Ramos (cell line): ENCODE data around the gene PIP5K1C.
"Not testable (repeated sequence)": the region's sequence is repeated elsewhere in the genome, so short reads cannot be mapped to it uniquely, and the experiment has no call there.

Source experiments
- in situ Hi-C: fragments of 300-500 bp; cut with MboI; formaldehyde crosslinking; loops from one replicate; pipeline ENCODE4 v1.14.3; 2022; ENCODE audit warnings: low sequenced_read_pairs; ENCODE audit not compliant: unreplicated experiment

The PIP5K1C gene

DNA sequence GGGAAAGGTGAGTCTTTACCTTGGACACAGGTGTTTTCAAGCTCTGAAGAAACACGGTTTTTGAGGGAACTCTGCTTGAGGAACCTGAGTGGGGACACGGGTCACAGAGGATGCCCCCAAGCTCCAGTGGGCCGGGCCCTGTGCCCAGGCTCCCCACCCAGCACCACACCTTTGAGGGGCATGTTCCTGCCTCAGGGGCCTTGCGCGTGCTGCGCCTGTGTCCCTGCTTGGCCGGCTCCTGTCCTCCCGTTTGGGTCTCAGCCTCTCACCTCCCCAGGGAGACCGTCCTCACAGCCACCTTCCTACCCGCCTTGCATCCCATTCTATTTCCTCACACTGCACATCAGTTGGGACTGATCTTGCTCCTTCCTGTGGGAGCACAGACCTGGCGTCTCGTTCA, 21.1 kb downstream of the PIP5K1C start:
- in situ Hi-C loops, result no loop called here

DNA sequence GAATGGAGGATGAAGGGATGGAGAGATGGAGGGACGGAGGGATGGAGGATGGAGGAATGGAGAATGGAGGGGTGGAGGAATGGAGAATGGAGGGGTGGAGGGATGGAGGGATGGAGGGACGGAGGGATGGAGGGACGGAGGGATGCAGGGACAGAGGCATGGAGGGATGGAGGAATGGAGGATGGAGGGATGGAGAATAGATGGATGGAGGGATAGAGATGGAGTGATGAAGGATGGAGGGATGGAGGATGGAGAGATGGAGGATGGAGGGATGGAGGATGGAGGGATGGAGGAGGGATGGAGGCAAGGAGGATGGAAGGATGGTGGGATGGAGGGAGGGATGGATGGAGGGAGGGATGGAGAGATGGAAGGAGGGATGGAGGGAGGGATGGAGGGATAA, 22.1 kb downstream of the PIP5K1C start:
- in situ Hi-C loops, result no loop called here

DNA sequence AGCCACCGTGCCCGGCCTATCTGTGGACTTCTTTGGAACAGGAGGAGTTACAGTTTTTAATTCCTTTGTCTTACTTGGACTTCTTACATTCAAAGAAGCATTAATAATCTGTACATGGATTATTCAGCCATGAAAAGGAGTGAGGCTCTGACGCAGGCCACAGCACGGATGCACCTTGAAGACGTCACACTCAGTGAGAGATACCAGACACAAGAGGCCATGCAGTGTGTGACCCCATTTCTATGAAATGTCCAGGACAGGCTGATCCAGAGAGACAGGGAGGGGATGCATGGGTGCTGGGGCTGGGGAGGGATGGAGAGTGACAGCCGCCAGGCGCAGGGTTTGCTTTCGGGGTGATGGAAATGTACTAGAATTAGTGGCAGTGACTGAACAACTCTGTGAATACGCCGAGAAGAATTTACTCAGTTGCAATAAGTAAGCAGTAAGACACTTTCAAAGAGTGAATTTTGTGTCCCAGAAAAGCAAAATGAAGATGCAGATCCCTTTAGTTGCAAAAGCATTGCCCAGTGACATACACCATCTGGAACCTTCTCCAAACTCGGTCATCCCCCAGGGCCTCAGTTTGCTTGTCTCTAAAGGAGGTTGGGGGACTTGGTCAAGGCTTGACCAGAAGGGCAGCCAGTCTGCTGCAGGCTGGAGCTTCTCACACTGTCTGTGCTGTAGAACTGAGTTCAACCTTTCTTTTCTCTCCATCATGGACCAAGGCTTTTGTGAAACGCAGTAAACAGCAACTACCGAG, 25.3 kb downstream of the PIP5K1C start:
- in situ Hi-C loops, result no loop called here

- in situ Hi-C loops, result no loop called here
These were observed 26.5 kb downstream of the PIP5K1C start for GRCh38 chr19:3673506-3674439.

- in situ Hi-C loops, result no loop called here
These were observed 27.3 kb downstream of the PIP5K1C start for GRCh38 chr19:3672993-3673392.

- in situ Hi-C loops, result no loop called here
These were observed 27.7 kb downstream of the PIP5K1C start for GRCh38 chr19:3672575-3672948.

- in situ Hi-C loops, result no loop called here
These were observed 28.3 kb downstream of the PIP5K1C start for GRCh38 chr19:3671680-3672574.

GRCh38 chr19:3670796-3671679, 29.2 kb downstream of the PIP5K1C start:
- in situ Hi-C loops, result no loop called here

GRCh38 chr19:3669947-3670795, 30.1 kb downstream of the PIP5K1C start:
- in situ Hi-C loops, result no loop called here

GRCh38 chr19:3669082-3669946, 31.0 kb downstream of the PIP5K1C start:
- in situ Hi-C loops, result no loop called here

DNA sequence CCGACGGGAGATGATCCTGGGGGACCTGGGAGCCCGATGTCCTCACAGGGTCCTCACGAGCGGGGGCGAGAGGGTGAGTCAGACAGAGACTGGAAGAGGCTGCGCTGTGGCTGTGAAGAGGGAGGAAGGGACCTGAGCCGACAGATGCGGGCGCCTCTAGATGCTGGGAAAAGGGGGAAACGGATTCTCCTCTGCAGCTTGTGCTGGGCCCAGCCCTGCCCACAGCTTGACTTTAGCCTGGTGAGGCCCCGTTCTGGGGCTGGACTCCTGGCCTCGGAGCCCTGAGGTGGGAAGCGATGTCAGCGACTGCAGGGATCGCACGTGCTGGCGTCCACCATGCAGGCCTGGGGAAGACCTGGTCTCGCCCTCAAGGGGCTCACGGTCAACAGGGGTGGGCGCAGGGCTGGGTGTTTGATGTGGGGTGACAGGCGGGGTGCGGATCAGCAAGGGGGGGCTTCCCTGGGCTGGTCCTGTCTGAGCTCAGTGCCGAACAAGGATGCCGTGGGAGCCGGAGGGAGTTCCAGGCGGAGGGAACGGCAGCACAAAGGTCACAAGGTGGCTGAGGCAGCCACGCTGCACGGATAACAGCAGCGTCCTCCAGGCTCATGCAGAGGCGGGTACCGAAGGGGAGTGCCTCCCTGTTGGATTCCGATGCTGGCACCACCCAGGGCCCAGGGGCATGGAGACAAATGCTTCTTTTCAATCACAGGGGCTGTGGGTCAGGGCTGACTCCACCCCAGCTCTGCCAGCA, 31.8 kb downstream of the PIP5K1C start:
- in situ Hi-C loops, result no loop called here

GRCh38 chr19:3667766-3668165, 32.5 kb downstream of the PIP5K1C start:
- in situ Hi-C loops, result no loop called here

DNA sequence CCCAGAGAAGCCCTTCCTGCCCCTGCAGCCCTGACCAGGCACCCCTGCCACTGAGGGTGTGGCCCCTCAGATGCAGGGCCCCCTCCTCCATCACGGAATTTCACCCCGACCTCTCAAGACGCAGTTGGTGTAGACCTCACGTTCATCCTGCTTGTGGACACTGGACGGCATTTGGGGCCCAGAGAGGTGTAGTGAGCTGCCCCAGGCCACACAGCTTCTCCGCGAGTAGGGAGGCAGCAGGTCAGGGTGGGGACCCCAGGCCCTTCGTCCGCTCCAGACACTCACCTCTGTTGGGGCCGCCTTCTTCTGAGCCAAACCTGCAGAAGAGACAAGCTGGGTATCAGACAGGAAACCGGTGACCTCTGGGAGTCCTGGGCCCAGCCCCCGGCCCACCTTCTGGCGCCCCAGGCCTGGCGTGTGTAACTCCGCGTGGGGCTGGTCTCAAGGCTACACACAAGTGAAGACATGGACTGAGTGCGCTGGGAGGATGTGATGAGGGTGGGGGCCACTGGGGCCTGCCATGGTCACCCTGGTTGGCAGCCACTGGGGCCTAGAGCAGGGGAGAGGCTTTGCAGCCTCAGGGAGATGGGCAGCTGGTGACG, 33.1 kb downstream of the PIP5K1C start:
- in situ Hi-C loops, result no loop called here

DNA sequence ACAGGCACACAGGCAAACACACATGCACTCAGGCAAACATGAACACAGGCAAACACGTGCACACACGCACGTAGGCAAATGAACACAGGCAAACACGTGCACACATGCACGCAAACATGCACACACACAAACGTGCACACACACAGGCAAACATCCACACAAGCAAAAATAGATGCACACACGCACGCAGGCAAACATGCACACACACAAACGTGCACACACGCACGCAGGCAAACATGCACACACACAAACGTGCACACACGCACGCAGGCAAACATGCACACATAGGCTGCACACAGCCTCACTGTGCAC, 33.8 kb downstream of the PIP5K1C start:
- in situ Hi-C loops, result not testable (repeated sequence)

DNA sequence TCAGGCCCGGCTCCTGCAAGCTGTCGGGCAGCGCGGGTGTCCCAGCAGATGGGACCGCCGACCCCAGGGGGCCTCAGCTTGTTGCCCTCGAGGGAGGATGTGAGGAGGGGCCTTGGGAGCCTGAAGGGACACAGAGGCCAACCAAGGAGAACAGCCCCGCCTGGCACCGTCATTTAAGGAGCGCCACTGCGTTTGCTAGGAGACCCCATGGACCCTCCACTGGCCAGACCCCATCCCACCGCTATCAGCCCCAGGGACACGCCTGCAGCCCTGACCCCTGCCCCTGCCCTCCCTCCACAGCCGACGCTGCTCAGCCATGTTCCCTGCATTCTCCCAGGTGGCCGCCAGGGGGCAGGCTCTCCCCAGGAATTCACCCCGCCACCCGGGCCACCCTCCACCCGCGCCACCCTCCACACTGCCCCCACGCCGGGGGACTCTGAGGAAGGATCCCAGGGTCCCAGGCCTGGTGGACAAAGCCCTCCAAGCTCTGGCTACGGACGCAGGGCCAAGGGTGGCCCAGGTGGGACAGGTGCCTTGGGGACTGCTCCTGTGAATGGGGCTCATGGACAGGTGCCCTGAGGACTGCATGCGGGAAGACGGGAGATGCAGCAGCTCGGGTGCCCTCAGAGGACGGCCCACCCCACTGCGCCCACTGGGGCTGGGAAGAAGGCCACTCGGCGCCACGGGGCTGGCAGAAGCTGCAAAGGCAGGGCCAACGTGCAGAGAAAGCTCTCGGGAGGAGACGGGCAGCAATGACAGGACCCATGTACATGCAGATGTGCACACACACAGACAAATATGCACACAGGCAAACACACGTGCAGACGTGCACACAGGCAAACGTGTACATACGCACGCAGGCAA, 34.4 kb downstream of the PIP5K1C start:
- in situ Hi-C loops, result no loop called here
